SJSA1 (cell line): Measurements from ENCODE around the gene SEMA3C. TPM values are rescaled to one million over a fixed set of nuclear protein-coding genes. Genes with fewer than 3 reads are reported as not detected.

ENCODE experiments used
- DNase-seq, 2 experiments: peaks; one replicate each; pipeline ENCODE4 v3.0.0-alpha.2; 2015 to 2020; ENCODE audit warnings: low spot score in 2 of 2, low read depth in 1 of 2
- H3K27ac ChIP-seq: fragments of 250-450 bp; sonication (Bioruptor Pico); 2 replicates; pipeline ENCODE4 v1.5.1; 2020; ENCODE audit warnings: mild to moderate bottlenecking, moderate library complexity
- H3K27me3 ChIP-seq: fragments of 250-450 bp; sonication (Bioruptor Pico); replicated peaks from 2 replicates; pipeline ENCODE4 v1.5.1; 2020; ENCODE audit warnings: mild to moderate bottlenecking, moderate library complexity
- H3K36me3 ChIP-seq: fragments of 250-450 bp; sonication (Bioruptor Pico); 2 replicates; pipeline ENCODE4 v1.5.1; 2020; ENCODE audit warnings: mild to moderate bottlenecking
- H3K4me1 ChIP-seq: fragments of 250-450 bp; sonication (Bioruptor Pico); replicated peaks from 2 replicates; pipeline ENCODE4 v1.6.1; 2021; ENCODE audit warnings: mild to moderate bottlenecking
- H3K4me3 ChIP-seq: fragments of 250-450 bp; sonication (Bioruptor Pico); 2 replicates; pipeline ENCODE4 v1.5.1; 2020; ENCODE audit warnings: mild to moderate bottlenecking
- H3K9me3 ChIP-seq: fragments of 250-450 bp; sonication (Bioruptor Pico); replicated peaks from 2 replicates; pipeline ENCODE4 v1.5.1; 2020; ENCODE audit warnings: mild to moderate bottlenecking
- total RNA-seq: library from RNA; depleted of rRNA; stranded (reverse); fragments of >200 nt; shearing (Covaris generic); gene quantifications from 2 replicates; pipeline ENCODE4 v1.2.3, GENCODE V29; 2014

Gene SEMA3C
- total RNA-seq, 1 experiment from 2014 or later, result 28.6 TPM

DNA sequence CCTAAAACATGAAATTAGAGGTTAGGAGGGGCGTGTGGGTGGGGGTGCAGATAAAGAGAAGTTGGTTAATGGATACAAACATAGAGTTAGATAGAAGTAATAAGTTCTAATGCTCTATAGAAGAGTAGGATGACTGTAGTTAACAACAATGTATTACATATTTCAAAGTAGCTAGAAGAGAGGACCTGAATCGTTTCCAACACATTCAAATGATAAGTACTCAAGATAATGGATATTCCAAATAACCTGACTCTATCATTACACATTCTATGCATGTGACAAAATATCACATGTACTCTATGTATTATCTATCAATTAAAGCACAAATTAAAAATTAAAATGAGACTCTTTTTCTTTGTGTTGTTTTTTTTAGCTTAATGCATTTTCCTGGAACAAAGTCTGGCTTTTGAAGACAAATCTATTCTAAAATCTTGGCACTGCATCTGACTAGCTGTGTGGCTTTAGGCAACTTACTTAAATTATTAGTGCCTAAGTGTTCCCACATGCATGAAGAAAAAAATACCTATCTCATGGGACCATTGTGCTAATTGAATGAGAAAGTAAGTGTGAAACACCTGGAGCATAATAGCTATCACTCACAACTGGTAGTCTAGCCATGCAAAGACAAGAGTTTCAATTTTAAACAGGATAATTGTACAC, 75.7 kb downstream of the SEMA3C start:
- no peaks in the 10 kb centered on the region for H3K27me3 ChIP-seq
- H3K4me1 ChIP-seq, result peaks cover 46% of the 10 kb centered on the region
- DNase-seq, result no peak
- no peaks in the 10 kb centered on the region for H3K9me3 ChIP-seq
- no peaks in the 10 kb centered on the region for H3K36me3 ChIP-seq
- H3K27ac ChIP-seq, result 0 out of 2 replicates have a peak overlapping the region, but pooled peaks have one; percentile 5
- no peak overlapping the region for H3K4me3 ChIP-seq

DNA sequence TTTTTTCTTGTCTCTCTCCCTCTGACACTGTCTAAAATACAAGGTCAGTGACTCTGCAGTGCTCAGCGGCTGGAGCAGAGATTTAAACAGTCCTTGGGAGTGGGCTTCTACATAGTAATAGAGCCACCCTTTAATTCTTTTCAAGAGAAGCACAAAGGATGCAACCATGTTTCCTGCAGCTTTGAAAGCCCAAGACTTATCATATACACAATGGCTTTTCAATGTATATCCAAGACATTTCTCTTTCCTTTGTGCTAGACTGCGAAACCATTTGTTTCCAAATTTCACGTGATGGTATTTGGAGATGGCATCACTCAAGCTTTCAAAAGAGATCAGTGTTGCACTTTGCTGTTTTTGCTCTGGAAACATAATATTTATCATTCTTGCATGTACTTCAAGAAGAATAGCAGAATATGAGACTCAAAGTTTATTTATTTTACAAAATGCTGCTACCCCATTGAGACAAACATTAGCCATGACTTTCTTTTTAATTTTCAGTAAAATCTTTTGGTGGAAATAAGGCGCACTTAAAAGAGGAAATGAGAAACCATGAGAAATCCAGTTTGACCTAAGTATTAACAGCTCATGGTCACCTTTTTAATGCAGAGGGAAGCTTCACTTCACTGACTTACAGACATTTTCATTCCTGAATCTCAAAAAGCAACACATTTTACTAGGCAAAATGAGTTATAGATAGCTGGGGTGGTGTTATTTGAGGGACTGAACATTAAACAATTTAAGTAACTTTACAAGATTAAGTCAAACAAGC, 76.6 kb downstream of the SEMA3C start:
- Histone ChIP-seq H3K4me1 (peaks cover 44% of the 10 kb centered on the region), H3K27ac (peak overlapping the region; percentile 55), H3K4me3 (no peak overlapping the region), H3K27me3 (no peaks in the 10 kb centered on the region), H3K36me3 (no peaks in the 10 kb centered on the region), H3K9me3 (no peaks in the 10 kb centered on the region)
- no peak for DNase-seq

DNA sequence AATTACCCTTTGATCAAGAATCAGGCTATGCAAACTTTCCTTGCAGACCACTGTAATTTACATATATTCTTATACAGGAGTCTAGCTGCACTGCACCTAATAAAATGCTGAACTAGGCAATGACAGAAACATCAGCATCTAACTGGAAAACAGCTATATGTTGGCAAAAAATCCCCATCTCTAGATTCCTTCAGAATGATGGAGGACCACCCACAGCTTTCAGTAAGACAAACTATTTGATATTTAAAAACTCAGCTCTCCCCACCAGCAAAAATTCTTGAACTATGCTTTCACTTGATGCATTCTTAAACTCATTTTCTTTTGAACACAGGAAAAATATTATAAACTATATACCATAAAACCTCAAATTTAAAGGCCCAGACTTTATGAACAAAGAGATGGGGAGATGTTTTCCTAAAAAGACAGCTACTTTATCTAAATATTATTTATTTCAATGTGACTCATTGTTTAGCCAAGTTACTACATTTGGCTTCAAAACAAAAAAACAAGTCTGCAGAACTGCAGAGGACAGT, 77.4 kb downstream of the SEMA3C start:
- Histone ChIP-seq H3K36me3 (no peaks in the 10 kb centered on the region), H3K4me3 (no peak overlapping the region), H3K27ac (peak overlapping the region; percentile 55), H3K9me3 (no peaks in the 10 kb centered on the region), H3K27me3 (no peaks in the 10 kb centered on the region), H3K4me1 (peaks cover 37% of the 10 kb centered on the region)
- DNase-seq, result peak; percentile 44 to 87

DNA sequence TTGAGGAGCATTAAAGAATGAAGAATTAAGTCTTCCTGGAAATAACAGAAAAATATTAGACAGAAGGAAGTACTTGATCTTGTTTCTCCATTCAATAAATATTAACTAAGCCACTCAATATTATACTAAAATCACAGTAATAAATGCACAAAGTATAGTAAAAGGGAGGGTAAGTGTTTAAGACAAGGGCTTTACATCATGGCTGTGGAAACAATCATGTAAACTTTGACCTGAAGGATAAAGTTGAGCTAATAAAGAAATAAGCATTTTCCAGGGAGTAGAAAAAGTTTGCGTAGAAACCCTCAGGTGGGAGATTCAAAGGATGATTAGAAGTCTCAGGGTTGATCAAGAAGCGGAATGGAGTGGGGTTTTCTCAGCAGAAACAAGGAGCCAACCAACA, 78.2 kb downstream of the SEMA3C start:
- H3K4me3 ChIP-seq, result no peak overlapping the region
- no peak overlapping the region for H3K27ac ChIP-seq
- no peaks in the 10 kb centered on the region for H3K36me3 ChIP-seq
- H3K27me3 ChIP-seq, result no peaks in the 10 kb centered on the region
- no peak for DNase-seq
- peaks cover 33% of the 10 kb centered on the region for H3K4me1 ChIP-seq
- no peaks in the 10 kb centered on the region for H3K9me3 ChIP-seq

DNA sequence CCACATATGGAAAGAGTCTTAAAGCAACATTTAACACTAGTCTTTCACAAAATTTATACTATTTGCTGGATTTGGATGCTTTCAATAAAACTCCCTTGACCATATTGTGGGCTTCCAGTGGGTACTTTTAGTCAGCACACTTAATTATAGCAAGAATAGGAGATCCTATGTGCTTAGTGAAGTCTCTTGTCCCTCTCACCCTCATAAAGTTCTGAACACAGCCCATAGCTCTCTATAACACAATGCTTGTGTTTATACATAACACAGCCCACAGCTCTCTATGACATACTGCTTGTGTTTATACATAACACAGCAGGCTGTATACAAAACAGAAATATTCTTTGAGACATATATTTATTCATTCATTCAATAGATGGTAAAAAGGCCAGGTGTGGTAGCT, 79.0 kb downstream of the SEMA3C start:
- Histone ChIP-seq H3K4me3 (no peak overlapping the region), H3K27ac (no peak overlapping the region), H3K4me1 (peaks cover 33% of the 10 kb centered on the region), H3K9me3 (no peaks in the 10 kb centered on the region), H3K36me3 (no peaks in the 10 kb centered on the region), H3K27me3 (no peaks in the 10 kb centered on the region)
- no peak for DNase-seq

DNA sequence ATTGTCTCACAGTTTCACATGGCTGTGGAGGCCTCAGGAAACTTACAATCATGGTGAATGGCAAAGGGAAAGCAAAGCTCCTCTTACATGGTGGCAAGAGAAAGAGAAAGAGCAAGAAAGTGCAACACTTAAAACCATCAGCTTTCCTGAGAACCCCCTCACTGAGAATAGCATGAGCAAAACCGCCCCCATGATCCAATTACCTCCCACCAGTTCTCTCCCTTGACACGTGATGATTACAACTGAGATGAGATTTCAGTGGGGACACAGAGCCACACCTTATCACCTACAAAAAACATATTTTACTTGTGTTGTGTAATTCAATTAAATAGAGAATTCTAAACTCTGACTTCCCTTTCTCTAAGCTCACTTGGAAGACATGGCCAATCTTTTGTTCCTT, 80.2 kb downstream of the SEMA3C start:
- DNase-seq, result no peak
- H3K4me3 ChIP-seq, result no peak overlapping the region
- H3K9me3 ChIP-seq, result no peaks in the 10 kb centered on the region
- peaks cover 40% of the 10 kb centered on the region for H3K4me1 ChIP-seq
- no peaks in the 10 kb centered on the region for H3K36me3 ChIP-seq
- no peaks in the 10 kb centered on the region for H3K27me3 ChIP-seq
- H3K27ac ChIP-seq, result no peak overlapping the region

DNA sequence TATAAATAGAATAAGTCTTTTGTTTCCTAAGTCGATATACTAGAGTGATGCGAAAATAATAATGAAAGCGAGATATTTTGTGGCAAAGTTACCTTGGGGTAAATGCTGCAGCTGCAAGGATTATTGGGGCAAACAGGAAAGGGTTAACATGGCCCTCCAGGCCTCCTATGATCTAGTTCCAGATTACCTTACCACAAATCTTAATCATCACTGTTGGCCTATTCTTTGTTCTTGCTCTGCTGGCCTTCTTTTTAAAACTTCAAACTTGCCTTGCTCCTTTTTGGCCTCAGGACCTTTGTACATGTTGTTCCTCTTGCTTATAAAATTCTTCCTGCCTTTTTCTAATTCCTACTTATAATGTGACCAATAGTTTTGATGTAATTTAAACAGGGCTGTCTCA, 81.5 kb downstream of the SEMA3C start:
- Histone ChIP-seq H3K4me3 (no peak overlapping the region), H3K27ac (no peak overlapping the region), H3K9me3 (no peaks in the 10 kb centered on the region), H3K27me3 (no peaks in the 10 kb centered on the region), H3K36me3 (no peaks in the 10 kb centered on the region), H3K4me1 (peaks cover 28% of the 10 kb centered on the region)
- no peak for DNase-seq

DNA sequence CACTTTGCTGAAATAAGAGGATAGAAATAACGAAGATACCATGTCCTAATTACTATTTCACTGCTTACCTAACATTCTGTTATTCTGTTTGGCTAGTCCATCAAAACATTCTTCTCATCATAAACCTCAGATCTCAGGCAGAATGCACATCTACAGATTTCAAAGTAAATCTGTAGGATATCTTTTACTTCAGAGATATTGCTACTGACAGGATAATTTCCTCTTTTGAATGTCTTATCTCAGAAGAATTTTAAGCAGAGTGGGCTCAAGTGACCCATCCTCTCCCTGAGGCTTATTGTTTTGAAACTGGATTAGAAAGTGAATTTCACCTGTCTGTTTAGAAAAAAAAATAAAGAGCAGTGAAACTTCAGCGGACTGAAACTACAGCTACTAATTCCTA, 83.6 kb downstream of the SEMA3C start:
- no peaks in the 10 kb centered on the region for H3K27me3 ChIP-seq
- no peak overlapping the region for H3K27ac ChIP-seq
- no peaks in the 10 kb centered on the region for H3K9me3 ChIP-seq
- H3K36me3 ChIP-seq, result no peaks in the 10 kb centered on the region
- DNase-seq, result no peak
- H3K4me3 ChIP-seq, result no peak overlapping the region
- H3K4me1 ChIP-seq, result peaks cover 13% of the 10 kb centered on the region

- Histone ChIP-seq H3K27ac (no peak overlapping the region), H3K27me3 (no peaks in the 10 kb centered on the region), H3K36me3 (no peaks in the 10 kb centered on the region), H3K4me3 (no peak overlapping the region), H3K9me3 (no peaks in the 10 kb centered on the region), H3K4me1 (peaks cover 7% of the 10 kb centered on the region)
- DNase-seq, result peak in 1 of 2 experiments; percentile 58
Measured at GRCh38 chr7:80833289-80834268, 85.3 kb downstream of the SEMA3C start.

DNA sequence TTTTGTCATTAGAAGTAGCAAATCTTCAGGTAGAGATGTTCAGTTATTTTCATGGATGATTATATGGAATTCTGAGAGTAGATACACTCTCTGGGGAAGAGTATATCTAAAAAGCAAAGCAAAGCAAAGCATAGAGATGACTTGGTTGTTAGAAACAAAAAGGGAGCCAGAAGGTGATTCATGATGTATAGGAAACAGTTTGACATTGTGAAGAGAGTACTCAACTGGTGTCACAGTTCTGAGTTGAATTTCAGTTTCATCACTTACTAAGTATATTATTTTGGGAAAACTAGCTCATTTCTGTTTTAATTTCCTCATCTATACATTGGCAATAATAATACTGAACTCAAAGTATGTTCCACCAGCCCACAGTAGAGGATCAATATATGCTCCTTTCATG, 86.8 kb downstream of the SEMA3C start:
- Histone ChIP-seq H3K27ac (no peak overlapping the region), H3K4me1 (peaks cover 7% of the 10 kb centered on the region), H3K9me3 (no peaks in the 10 kb centered on the region), H3K27me3 (no peaks in the 10 kb centered on the region), H3K4me3 (no peak overlapping the region), H3K36me3 (no peaks in the 10 kb centered on the region)
- DNase-seq, result no peak

GRCh38 chr7:80830584-80831285, 88.1 kb downstream of the SEMA3C start:
- Histone ChIP-seq H3K4me1 (peaks cover 7% of the 10 kb centered on the region), H3K4me3 (no peak overlapping the region), H3K27me3 (no peaks in the 10 kb centered on the region), H3K27ac (no peak overlapping the region), H3K36me3 (no peaks in the 10 kb centered on the region), H3K9me3 (no peaks in the 10 kb centered on the region)
- no peak for DNase-seq

GRCh38 chr7:80830010-80830409, 88.8 kb downstream of the SEMA3C start:
- Histone ChIP-seq H3K9me3 (no peaks in the 10 kb centered on the region), H3K4me1 (peaks cover 7% of the 10 kb centered on the region), H3K36me3 (no peaks in the 10 kb centered on the region), H3K27me3 (no peaks in the 10 kb centered on the region), H3K4me3 (no peak overlapping the region), H3K27ac (no peak overlapping the region)
- DNase-seq, result no peak

DNA sequence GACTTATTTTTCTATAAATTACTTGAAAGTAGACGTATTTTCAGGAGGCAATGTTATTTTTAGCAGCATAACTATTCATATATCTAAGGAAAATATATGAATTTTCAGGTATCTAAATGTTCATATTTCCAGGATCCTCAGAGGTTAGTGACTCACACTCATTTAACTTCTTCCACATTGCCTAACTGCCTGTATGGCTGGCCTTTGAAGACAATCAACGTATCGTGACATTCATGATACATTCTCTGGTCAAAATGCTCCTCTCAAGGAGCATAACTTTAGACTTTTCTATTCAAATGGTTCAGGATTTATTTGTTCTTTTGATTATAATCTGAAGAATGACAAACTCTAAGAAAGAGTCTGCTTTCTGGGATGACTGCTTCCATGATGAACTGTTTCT, 89.3 kb downstream of the SEMA3C start:
- peaks cover 6% of the 10 kb centered on the region for H3K4me1 ChIP-seq

More for the DNA sequence above, 89.3 kb downstream of the SEMA3C start:
- no peaks in the 10 kb centered on the region for H3K36me3 ChIP-seq
- H3K27me3 ChIP-seq, result no peaks in the 10 kb centered on the region
- H3K27ac ChIP-seq, result no peak overlapping the region
- DNase-seq, result no peak
- H3K4me3 ChIP-seq, result no peak overlapping the region
- H3K9me3 ChIP-seq, result no peaks in the 10 kb centered on the region
